ENCODE data around the gene PAK1IP1.
A peak's percentile ranks its signal among the peaks of the same experiment; 100 is the strongest.
"Not testable (repeated sequence)": the region's sequence is repeated elsewhere in the genome, so short reads cannot be mapped to it uniquely, and the experiment has no call there.

The PAK1IP1 gene

DNA sequence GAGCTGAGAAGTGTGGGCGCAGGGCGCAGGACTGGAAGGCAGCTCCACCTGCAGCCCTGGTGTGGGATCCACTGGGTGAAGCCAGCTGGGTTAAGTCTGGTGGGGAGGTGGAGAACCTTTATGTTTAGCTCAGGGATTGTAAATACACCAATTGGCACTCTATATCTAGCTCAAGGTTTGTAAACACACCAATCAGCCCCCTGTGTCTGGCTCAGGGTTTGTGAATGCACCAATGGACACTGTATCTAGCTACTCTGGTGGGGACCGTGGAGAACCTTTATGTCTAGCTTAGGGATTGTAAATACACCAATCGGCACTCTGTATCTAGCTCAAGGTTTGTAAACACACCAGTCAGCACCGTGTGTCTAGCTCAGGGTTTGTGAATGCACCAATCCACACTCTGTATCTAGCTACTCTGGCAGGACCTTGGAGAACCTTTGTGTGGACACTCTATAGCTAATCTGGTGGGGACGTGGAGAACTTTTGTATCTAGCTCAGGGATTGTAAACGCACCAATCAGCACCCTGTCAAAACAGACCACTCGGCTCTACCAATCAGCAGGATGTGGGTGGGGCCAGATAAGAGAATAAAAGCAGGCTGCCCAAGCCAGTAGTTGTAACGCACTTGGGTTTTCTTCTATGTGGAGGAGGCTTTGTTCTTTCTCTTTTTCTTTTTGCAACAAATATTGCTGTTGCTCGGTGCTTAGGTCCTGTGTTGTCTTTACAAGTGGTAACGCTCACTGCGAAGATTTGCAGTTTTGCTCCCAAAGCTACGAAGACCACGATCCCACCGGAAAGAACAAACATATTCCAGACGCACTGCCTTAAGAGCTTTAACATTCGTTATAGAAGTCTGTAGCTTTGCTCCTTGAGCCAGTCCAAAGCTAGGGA, 26.4 kb downstream of the PAK1IP1 start:
- Mint-ChIP-seq H3K4me1 (ENCODE audit: low read depth) (peaks cover 47% of the 10 kb centered on the region), H3K4me3 (peak overlapping the region; percentile 94), H3K27ac (peak overlapping the region; percentile 90)
- not testable (repeated sequence) for H3K27me3 Mint-ChIP-seq; H3K36me3 Mint-ChIP-seq; H3K9me3 Mint-ChIP-seq (ENCODE audit: low read depth)

GRCh38 chr6:10721850-10722569, 27.2 kb downstream of the PAK1IP1 start:
- peak overlapping the region; percentile 94 for H3K4me3 Mint-ChIP-seq
- peaks cover 2% of the 10 kb centered on the region for H3K36me3 Mint-ChIP-seq
- peak overlapping the region; percentile 90 for H3K27ac Mint-ChIP-seq
- peaks cover 48% of the 10 kb centered on the region for H3K4me1 Mint-ChIP-seq (ENCODE audit: low read depth)
- H3K9me3 Mint-ChIP-seq (ENCODE audit: low read depth), result no peaks in the 10 kb centered on the region
- no peaks in the 10 kb centered on the region for H3K27me3 Mint-ChIP-seq

GRCh38 chr6:10722570-10722819, 27.7 kb downstream of the PAK1IP1 start:
- no peaks in the 10 kb centered on the region for H3K27me3 Mint-ChIP-seq
- H3K4me1 Mint-ChIP-seq (ENCODE audit: low read depth), result peaks cover 49% of the 10 kb centered on the region
- H3K9me3 Mint-ChIP-seq (ENCODE audit: low read depth), result no peaks in the 10 kb centered on the region
- peaks cover 2% of the 10 kb centered on the region for H3K36me3 Mint-ChIP-seq
- H3K4me3 Mint-ChIP-seq, result peak overlapping the region; percentile 94
- H3K27ac Mint-ChIP-seq, result peak overlapping the region; percentile 90

GRCh38 chr6:10722820-10723566, 28.2 kb downstream of the PAK1IP1 start, which contains the start of gene TMEM14C:
TMEM14C (plus strand) TSS chr6:10723070; CDS start chr6:10724614, 1,544 bp downstream.
- H3K36me3 Mint-ChIP-seq, result peaks cover 4% of the 10 kb centered on the region
- H3K27ac Mint-ChIP-seq, result peak within 1 kb of the TSS; percentile 90
- no peaks in the 10 kb centered on the region for H3K27me3 Mint-ChIP-seq
- no peaks in the 10 kb centered on the region for H3K9me3 Mint-ChIP-seq (ENCODE audit: low read depth)
- peak within 1 kb of the TSS; percentile 94 for H3K4me3 Mint-ChIP-seq
- peaks cover 52% of the 10 kb centered on the region for H3K4me1 Mint-ChIP-seq (ENCODE audit: low read depth)

- peak overlapping the region; percentile 90 for H3K27ac Mint-ChIP-seq
- H3K9me3 Mint-ChIP-seq (ENCODE audit: low read depth), result no peaks in the 10 kb centered on the region
- H3K4me1 Mint-ChIP-seq (ENCODE audit: low read depth), result peaks cover 52% of the 10 kb centered on the region
- H3K4me3 Mint-ChIP-seq, result peak overlapping the region; percentile 94
- H3K27me3 Mint-ChIP-seq, result no peaks in the 10 kb centered on the region
- H3K36me3 Mint-ChIP-seq, result peaks cover 6% of the 10 kb centered on the region
These were observed 28.8 kb downstream of the PAK1IP1 start for GRCh38 chr6:10723567-10723881.

DNA sequence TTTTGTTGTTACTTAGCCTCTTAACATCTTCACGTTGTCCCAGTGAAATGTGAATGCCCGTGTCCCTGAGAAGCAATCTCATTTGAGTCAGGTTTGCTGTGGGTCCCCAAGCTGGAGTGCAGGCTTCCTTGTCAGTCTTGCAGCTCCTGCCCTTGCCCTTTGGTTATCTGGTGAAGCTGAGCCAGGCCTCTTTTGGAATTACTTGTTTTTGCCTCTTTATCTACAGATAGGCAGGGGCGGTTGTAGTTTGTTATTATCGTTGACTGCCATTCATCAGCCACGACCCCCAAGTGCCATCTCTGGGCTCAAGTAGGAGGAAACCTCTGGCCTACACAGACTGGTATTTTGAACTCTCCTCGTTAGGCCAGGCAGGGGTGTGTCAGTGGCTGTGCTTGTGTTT, 30.3 kb downstream of the PAK1IP1 start:
- Mint-ChIP-seq H3K27me3 (no peaks in the 10 kb centered on the region), H3K9me3 (ENCODE audit: low read depth) (no peaks in the 10 kb centered on the region), H3K36me3 (peaks cover 6% of the 10 kb centered on the region), H3K27ac (no peak overlapping the region), H3K4me3 (no peak overlapping the region), H3K4me1 (ENCODE audit: low read depth) (peaks cover 44% of the 10 kb centered on the region)

- Mint-ChIP-seq H3K36me3 (peaks cover 6% of the 10 kb centered on the region), H3K27me3 (no peaks in the 10 kb centered on the region), H3K4me3 (peak overlapping the region; percentile 38), H3K4me1 (ENCODE audit: low read depth) (peaks cover 44% of the 10 kb centered on the region), H3K27ac (peak overlapping the region; percentile 34), H3K9me3 (ENCODE audit: low read depth) (no peaks in the 10 kb centered on the region)
These were observed 30.9 kb downstream of the PAK1IP1 start for GRCh38 chr6:10725716-10726115.

DNA sequence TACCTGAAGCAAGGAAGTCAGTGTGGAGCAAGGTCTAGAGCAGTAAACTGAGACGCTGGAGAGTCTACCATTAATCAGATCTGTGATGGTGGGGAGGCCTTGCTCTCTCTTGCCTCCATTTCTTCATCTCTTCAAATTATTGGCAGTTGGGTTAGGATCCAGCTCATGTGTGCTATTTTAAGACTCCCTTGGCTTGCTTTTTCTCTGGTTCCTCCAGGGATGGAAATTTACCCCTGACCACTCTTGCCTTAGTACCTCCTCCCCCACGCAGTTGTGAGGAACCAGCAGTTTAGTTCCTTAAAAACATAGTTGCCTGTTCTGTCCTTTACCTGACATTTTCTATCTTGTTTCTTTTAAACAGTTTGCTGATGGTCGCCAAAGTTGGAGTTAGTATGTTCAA, 35.5 kb downstream of the PAK1IP1 start:
- Mint-ChIP-seq H3K4me3 (no peak overlapping the region), H3K36me3 (peaks cover 11% of the 10 kb centered on the region)

DNA sequence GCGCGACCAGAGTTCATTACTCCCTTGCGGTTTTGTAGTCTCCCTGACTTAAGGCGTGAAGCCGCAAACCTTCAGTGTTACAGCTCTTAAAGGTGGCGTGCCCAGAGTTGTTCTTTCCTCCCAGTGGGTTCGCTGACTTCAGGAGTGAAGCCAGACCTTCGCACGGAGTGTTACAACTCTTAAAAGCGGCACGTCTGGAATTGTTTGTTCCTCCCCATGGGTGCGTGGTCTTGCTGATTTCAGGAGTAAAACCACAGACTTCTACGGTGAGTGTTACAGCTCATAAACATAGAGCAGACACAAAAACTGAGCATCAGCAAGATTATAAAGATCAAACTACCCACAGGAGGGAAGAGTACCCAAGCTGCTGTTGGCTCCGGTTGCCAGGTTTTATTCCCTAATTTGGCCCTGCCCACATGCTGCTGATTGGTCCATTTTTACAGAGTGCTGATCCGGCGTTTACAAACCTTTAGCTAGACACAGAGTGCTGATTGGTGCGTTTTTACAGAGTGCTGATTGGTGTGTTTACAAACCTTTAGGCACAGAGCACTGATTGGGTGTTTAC, 38.5 kb downstream of the PAK1IP1 start:
- Mint-ChIP-seq H3K27me3 (no peaks in the 10 kb centered on the region), H3K9me3 (ENCODE audit: low read depth) (no peaks in the 10 kb centered on the region), H3K4me3 (no peak overlapping the region), H3K36me3 (peaks cover 5% of the 10 kb centered on the region), H3K4me1 (ENCODE audit: low read depth) (no peaks in the 10 kb centered on the region), H3K27ac (no peak overlapping the region)

More for the DNA sequence above, 35.5 kb downstream of the PAK1IP1 start:
- Mint-ChIP-seq H3K27me3 (no peaks in the 10 kb centered on the region), H3K4me1 (ENCODE audit: low read depth) (peaks cover 13% of the 10 kb centered on the region), H3K27ac (peak overlapping the region; percentile 1), H3K9me3 (ENCODE audit: low read depth) (no peaks in the 10 kb centered on the region)

- Mint-ChIP-seq H3K27me3 (no peaks in the 10 kb centered on the region), H3K36me3 (peaks cover 5% of the 10 kb centered on the region), H3K27ac (no peak overlapping the region), H3K9me3 (ENCODE audit: low read depth) (no peaks in the 10 kb centered on the region), H3K4me1 (ENCODE audit: low read depth) (no peaks in the 10 kb centered on the region), H3K4me3 (no peak overlapping the region)
These were observed 39.1 kb downstream of the PAK1IP1 start for GRCh38 chr6:10733863-10734262.

GRCh38 chr6:10736731-10737130, 42.0 kb downstream of the PAK1IP1 start:
- no peaks in the 10 kb centered on the region for H3K27me3 Mint-ChIP-seq
- no peaks in the 10 kb centered on the region for H3K4me1 Mint-ChIP-seq (ENCODE audit: low read depth)
- no peaks in the 10 kb centered on the region for H3K9me3 Mint-ChIP-seq (ENCODE audit: low read depth)
- H3K27ac Mint-ChIP-seq, result no peak overlapping the region
- no peak overlapping the region for H3K4me3 Mint-ChIP-seq
- peaks cover 5% of the 10 kb centered on the region for H3K36me3 Mint-ChIP-seq

- H3K9me3 Mint-ChIP-seq (ENCODE audit: low read depth), result no peaks in the 10 kb centered on the region
- H3K4me3 Mint-ChIP-seq, result no peak overlapping the region
- H3K27ac Mint-ChIP-seq, result no peak overlapping the region
- no peaks in the 10 kb centered on the region for H3K36me3 Mint-ChIP-seq
- no peaks in the 10 kb centered on the region for H3K4me1 Mint-ChIP-seq (ENCODE audit: low read depth)
- H3K27me3 Mint-ChIP-seq, result no peaks in the 10 kb centered on the region
These were observed 45.3 kb downstream of the PAK1IP1 start for GRCh38 chr6:10740061-10740460.

GRCh38 chr6:10741643-10742042, 46.9 kb downstream of the PAK1IP1 start:
- H3K4me1 Mint-ChIP-seq (ENCODE audit: low read depth); H3K27me3 Mint-ChIP-seq; H3K9me3 Mint-ChIP-seq (ENCODE audit: low read depth); H3K36me3 Mint-ChIP-seq; H3K4me3 Mint-ChIP-seq; H3K27ac Mint-ChIP-seq: not testable (repeated sequence)

DNA sequence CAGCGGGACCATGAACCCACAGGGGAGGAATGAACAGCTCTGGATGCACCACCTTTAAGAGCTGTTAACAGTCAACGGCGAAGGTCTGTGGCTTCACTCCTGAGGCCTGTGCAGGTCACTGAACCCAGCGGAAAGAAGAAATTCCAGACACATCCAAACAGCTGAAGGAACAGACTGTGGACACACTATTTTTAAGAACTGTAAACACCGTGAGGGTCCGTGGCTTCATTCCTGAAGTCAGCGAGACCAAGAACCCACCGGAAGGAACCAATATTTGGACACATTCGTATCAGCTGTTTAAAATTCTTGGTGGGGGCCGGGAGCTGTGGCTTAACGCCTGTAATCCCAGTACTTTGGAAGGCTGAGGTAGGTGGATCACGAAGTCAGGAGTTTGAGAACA, 47.5 kb downstream of the PAK1IP1 start:
- Mint-ChIP-seq H3K4me3 (no peak overlapping the region), H3K9me3 (ENCODE audit: low read depth) (no peaks in the 10 kb centered on the region), H3K27ac (no peak overlapping the region), H3K36me3 (no peaks in the 10 kb centered on the region), H3K27me3 (no peaks in the 10 kb centered on the region), H3K4me1 (ENCODE audit: low read depth) (peaks cover 13% of the 10 kb centered on the region)

DNA sequence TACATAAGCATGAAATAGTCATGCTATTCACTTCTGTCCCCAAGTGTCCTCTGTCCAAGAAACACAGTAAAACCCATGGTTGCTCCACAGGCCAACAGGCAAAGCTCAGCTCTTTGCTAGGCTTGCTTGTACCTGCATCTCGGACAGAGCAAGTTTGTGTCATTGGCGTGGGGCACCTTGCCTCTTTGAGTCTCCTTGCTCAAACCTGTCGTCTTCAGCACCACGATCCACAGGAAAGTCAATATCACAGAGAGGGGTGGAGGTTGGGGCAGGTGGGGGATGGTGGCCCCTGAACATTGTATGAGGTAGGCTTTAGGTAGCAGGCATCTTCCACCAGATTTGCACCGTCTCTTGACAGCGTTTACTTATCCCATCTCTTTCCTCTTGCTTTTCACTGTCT, 48.7 kb downstream of the PAK1IP1 start:
- Mint-ChIP-seq H3K9me3 (ENCODE audit: low read depth) (no peaks in the 10 kb centered on the region), H3K27me3 (no peaks in the 10 kb centered on the region), H3K27ac (no peak overlapping the region), H3K4me3 (no peak overlapping the region), H3K4me1 (ENCODE audit: low read depth) (peaks cover 15% of the 10 kb centered on the region), H3K36me3 (no peaks in the 10 kb centered on the region)

Data from activated naive CD8-positive, alpha-beta T cell (primary cell).